H1 (cell line): ENCODE data around the gene VAV2. TPM values are rescaled to one million over a fixed set of nuclear protein-coding genes. Genes with fewer than 3 reads are reported as not detected.
"Not testable (repeated sequence)": the region's sequence is repeated elsewhere in the genome, so short reads cannot be mapped to it uniquely, and the experiment has no call there.

Experiments
- CTCF ChIA-PET: fragments of 300-600 bp; sonication (Branson Sonifier 250); formaldehyde crosslinking; loops from one replicate; lab custom pipeline; 2021; ENCODE audit not compliant: partially characterized antibody; lab: Charles Lee
- POLR2A ChIA-PET: fragments of 300-600 bp; sonication (Branson Sonifier 250); formaldehyde crosslinking; loops from one replicate; lab custom pipeline; 2021; ENCODE audit warnings: inconsistent platforms; ENCODE audit not compliant: partially characterized antibody; lab: Charles Lee
- DNase-seq, 2 experiments: peaks; one replicate each; pipeline versions ENCODE4 v3.0.0 to v3.0.0-alpha.2; 2010 to 2022; ENCODE audit warnings: low spot score in 2 of 2, low read depth in 1 of 2, mixed read lengths in 1 of 2
- FAIRE-seq: peaks from 2 replicates; lab custom pipeline; 2011; peaks lifted over from hg19 to GRCh38; lab: Jason Lieb, UNC
- H2AFZ ChIP-seq: 2 replicates; pipeline ENCODE4 v1.8.1; 2012; ENCODE audit warnings: low read length, inconsistent platforms
- H2AK5ac ChIP-seq: 2 replicates; pipeline ENCODE4 v1.6.1; 2013; ENCODE audit warnings: low read depth, low read length
- H2BK120ac ChIP-seq: replicated peaks from 2 replicates; pipeline ENCODE3; 2013; ENCODE audit warnings: low read depth, low read length, inconsistent platforms
- H2BK12ac ChIP-seq: 2 replicates; pipeline ENCODE4 v1.6.1; 2013; ENCODE audit warnings: low read depth, low read length
- H2BK15ac ChIP-seq: 2 replicates; pipeline ENCODE4 v1.6.1; 2013; ENCODE audit warnings: low read length
- H2BK20ac ChIP-seq: 2 replicates; pipeline ENCODE4 v1.6.1; 2013; ENCODE audit warnings: low read length
- H2BK5ac ChIP-seq: 2 replicates; pipeline ENCODE4 v1.6.1; 2013; ENCODE audit warnings: low read depth, low read length
- H3K14ac ChIP-seq: 2 replicates; pipeline ENCODE4 v1.6.1; 2013; ENCODE audit warnings: inconsistent platforms; ENCODE audit not compliant: insufficient read length
- H3K18ac ChIP-seq: 2 replicates; pipeline ENCODE4 v1.6.1; 2013; ENCODE audit warnings: low read length; ENCODE audit errors: extremely low read depth
- H3K23ac ChIP-seq: 2 replicates; pipeline ENCODE4 v1.6.1; 2013; ENCODE audit warnings: inconsistent platforms; ENCODE audit not compliant: insufficient read length
- H3K23me2 ChIP-seq: 2 replicates; pipeline ENCODE4 v1.6.1; 2013; ENCODE audit warnings: low read depth, low read length
- H3K27ac ChIP-seq: 2 replicates; pipeline ENCODE4 v1.6.1; 2011; ENCODE audit warnings: low read depth, low read length, inconsistent platforms
- H3K27me3 ChIP-seq, 4 experiments: replicated peaks in 1 of 4; 1 replicate in 1 of 4; 2 replicates in 3 of 4; pipeline versions ENCODE4 v1.6.1 to v1.8.1; 2011 to 2013; ENCODE audit warnings: low read length in 3 of 4, mild to moderate bottlenecking in 3 of 4, inconsistent platforms in 2 of 4, mixed read lengths in 2 of 4, moderate library complexity in 1 of 4; ENCODE audit not compliant: control insufficient read depth in 3 of 4, insufficient read depth in 3 of 4; ENCODE audit errors: extremely low read depth in 1 of 4
- H3K36me3 ChIP-seq, 4 experiments: 2 replicates each; pipeline versions ENCODE4 v1.6.1 to v1.8.1; 2011 to 2013; ENCODE audit warnings: mild to moderate bottlenecking in 4 of 4, low read length in 3 of 4, moderate library complexity in 2 of 4, control low read depth in 1 of 4, inconsistent platforms in 1 of 4; ENCODE audit not compliant: insufficient read depth in 4 of 4, control insufficient read depth in 2 of 4
- H3K4ac ChIP-seq: replicated peaks from 2 replicates; pipeline ENCODE3; 2013; ENCODE audit warnings: low read length, low read depth, mixed read lengths, inconsistent platforms; ENCODE audit not compliant: insufficient read length
- H3K4me1 ChIP-seq, 4 experiments: replicated peaks in 1 of 4; 1 replicate in 1 of 4; 2 replicates in 3 of 4; pipeline versions ENCODE4 v1.6.1 to v1.8.1; 2011 to 2013; ENCODE audit warnings: low read length in 3 of 4, inconsistent platforms in 2 of 4, mixed read lengths in 1 of 4; ENCODE audit not compliant: insufficient read depth in 4 of 4, control insufficient read depth in 3 of 4
- H3K4me2 ChIP-seq, 2 experiments: 2 replicates each; pipeline versions ENCODE4 v1.6.1 to v1.8.1; 2011 to 2013; ENCODE audit warnings: low read depth in 2 of 2, low read length in 2 of 2, control low read depth in 1 of 2, inconsistent platforms in 1 of 2, mild to moderate bottlenecking in 1 of 2; ENCODE audit not compliant: insufficient read depth in 1 of 2
- H3K4me3 ChIP-seq, 4 experiments: fragments of 200-600, 300-600 bp in 1 of 4; sonication (generic), shearing (Covaris generic), sonication (Bioruptor Twin) in 1 of 4; 2 replicates each; pipeline versions ENCODE4 v1.5.1 to v1.8.1; 2011 to 2016; ENCODE audit warnings: low read length in 4 of 4, low read depth in 3 of 4, control low read depth in 2 of 4, inconsistent platforms in 2 of 4, mild to moderate bottlenecking in 2 of 4, mixed read lengths in 1 of 4, moderate library complexity in 1 of 4; ENCODE audit not compliant: insufficient read depth in 2 of 4; ENCODE audit errors: extremely low read depth in 1 of 4
- H3K56ac ChIP-seq: replicated peaks from 2 replicates; pipeline ENCODE3; 2013; ENCODE audit warnings: low read depth, mild to moderate bottlenecking, mixed read lengths, low read length, inconsistent platforms; ENCODE audit not compliant: insufficient read length
- H3K79me1 ChIP-seq: 2 replicates; pipeline ENCODE4 v1.6.1; 2013; ENCODE audit warnings: low read depth, low read length, control low read depth
- H3K79me2 ChIP-seq, 2 experiments: 2 replicates each; pipeline versions ENCODE4 v1.6.1 to v1.8.1; 2012 to 2013; ENCODE audit warnings: low read length in 2 of 2, mild to moderate bottlenecking in 2 of 2, inconsistent platforms in 1 of 2; ENCODE audit not compliant: insufficient read depth in 2 of 2, control insufficient read depth in 1 of 2
- H3K9ac ChIP-seq, 4 experiments: replicated peaks in 1 of 4; 1 replicate in 1 of 4; 2 replicates in 3 of 4; pipeline versions ENCODE4 v1.6.1 to v1.8.1; 2011 to 2013; ENCODE audit warnings: low read depth in 3 of 4, low read length in 3 of 4, control low read depth in 2 of 4, mild to moderate bottlenecking in 2 of 4, moderate library complexity in 2 of 4, inconsistent platforms in 1 of 4; ENCODE audit errors: extremely low read depth in 1 of 4
- H3K9me3 ChIP-seq, 2 experiments: 2 replicates each; pipeline versions ENCODE4 v1.6.1 to v1.8.1; 2012 to 2013; ENCODE audit warnings: mild to moderate bottlenecking in 2 of 2, moderate library complexity in 2 of 2, control low read depth in 1 of 2, inconsistent platforms in 1 of 2, low read depth in 1 of 2, low read length in 1 of 2, mixed read lengths in 1 of 2; ENCODE audit not compliant: insufficient read depth in 2 of 2
- H4K20me1 ChIP-seq, 2 experiments: replicated peaks in 1 of 2; 2 replicates each; pipeline versions ENCODE3 to v1.8.1; 2011 to 2013; ENCODE audit warnings: inconsistent platforms in 2 of 2, low read length in 2 of 2, mild to moderate bottlenecking in 1 of 2; ENCODE audit not compliant: insufficient read depth in 2 of 2, control insufficient read depth in 1 of 2
- H4K5ac ChIP-seq: 2 replicates; pipeline ENCODE4 v1.6.1; 2013; ENCODE audit warnings: low read length, low read depth, mixed read lengths, inconsistent platforms; ENCODE audit not compliant: insufficient read length
- H4K8ac ChIP-seq: 2 replicates; pipeline ENCODE4 v1.8.0; 2013; ENCODE audit warnings: mild to moderate bottlenecking, moderate library complexity, low read length, inconsistent platforms; ENCODE audit not compliant: insufficient read depth; ENCODE audit errors: extremely low read depth
- H4K91ac ChIP-seq: replicated peaks from 2 replicates; pipeline ENCODE3; 2013; ENCODE audit warnings: low read length, mixed read lengths, inconsistent platforms; ENCODE audit not compliant: insufficient read length
- RBBP5 ChIP-seq: IDR thresholded peaks from 2 replicates; pipeline ENCODE4 v1.7.1; 2012; ENCODE audit warnings: low read depth, mild to moderate bottlenecking, inconsistent platforms, low read length, moderate library complexity, borderline replicate concordance
- RXRA ChIP-seq: IDR thresholded peaks from 2 replicates; pipeline ENCODE4 v1.6.1; 2011; ENCODE audit warnings: low read depth, mild to moderate bottlenecking, low read length, moderate library complexity; ENCODE audit not compliant: insufficient read depth
- WGBS, 2 experiments: shearing (Covaris generic) in 1 of 2; methylation state at CpG; one replicate each; pipeline versions ENCODE4 v1.1.6 to v1.1.7; 2013 to 2015; ENCODE audit warnings: low lambda C conversion rate in 2 of 2, mixed read lengths in 2 of 2, inconsistent platforms in 1 of 2, low coverage in 1 of 2, missing lambda C conversion rate in 1 of 2; ENCODE audit not compliant: insufficient replicate concordance in 2 of 2, insufficient coverage in 1 of 2, insufficient read length in 1 of 2; ENCODE audit errors: extremely low coverage in 1 of 2, missing lambda C conversion rate in 1 of 2; 5-methylcytosine and 5-hydroxymethylcytosine counted together
- polyA plus RNA-seq, 7 experiments: library from polyadenylated mRNA; depleted of rRNA in 3 of 7; stranded (reverse) in 5 of 7; unstranded in 2 of 7; fragments of >200 nt in 5 of 7; fragments of 200-250 nt in 2 of 7; gene quantifications; 1 replicate in 5 of 7; 2 replicates in 1 of 7; 4 replicates in 1 of 7; pipeline versions ENCODE4 v1.2.1 to v1.2.3, GENCODE V29; 2011 to 2013; ENCODE audit warnings: missing spikeins in 2 of 7, mixed read lengths in 2 of 7
- total RNA-seq: library from RNA; stranded (reverse); fragmentation: NEBNext Ultra II Directional; extraction: Animal tissue kit (Norgen Biotek cat#: 25700); gene quantifications from 2 replicates; pipeline ENCODE4 v1.2.1, GENCODE V29; 2021

VAV2 gene
- total and polyA plus RNA-seq, 2 of the 8 experiments (the other 6 are each of a cell fraction or from before 2014, with no cell fraction given) = 13.6 to 37.6 TPM

DNA sequence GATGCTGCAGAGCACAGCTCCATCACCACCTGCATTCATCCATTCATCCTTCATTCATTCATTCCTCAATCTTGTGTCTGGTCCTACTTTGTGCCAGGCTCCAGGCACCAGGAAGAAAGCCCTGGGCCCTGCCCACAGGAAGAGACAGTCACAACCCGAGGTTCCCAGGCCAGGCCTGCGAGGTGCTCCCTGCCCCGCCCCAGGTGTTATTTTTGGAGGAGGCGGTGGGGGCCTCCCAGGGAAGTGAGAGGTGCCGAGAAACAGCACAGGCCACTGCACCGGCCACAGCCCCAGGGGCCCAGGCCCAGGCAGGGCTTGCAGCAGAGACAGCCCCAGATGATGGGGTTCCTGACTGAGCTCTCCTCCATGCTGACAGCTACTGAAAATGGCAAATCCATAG lies 33.4 kb downstream of the VAV2 start (continued):
- no peak for TF ChIP-seq RXRA
- no peak for TF ChIP-seq RBBP5

DNA sequence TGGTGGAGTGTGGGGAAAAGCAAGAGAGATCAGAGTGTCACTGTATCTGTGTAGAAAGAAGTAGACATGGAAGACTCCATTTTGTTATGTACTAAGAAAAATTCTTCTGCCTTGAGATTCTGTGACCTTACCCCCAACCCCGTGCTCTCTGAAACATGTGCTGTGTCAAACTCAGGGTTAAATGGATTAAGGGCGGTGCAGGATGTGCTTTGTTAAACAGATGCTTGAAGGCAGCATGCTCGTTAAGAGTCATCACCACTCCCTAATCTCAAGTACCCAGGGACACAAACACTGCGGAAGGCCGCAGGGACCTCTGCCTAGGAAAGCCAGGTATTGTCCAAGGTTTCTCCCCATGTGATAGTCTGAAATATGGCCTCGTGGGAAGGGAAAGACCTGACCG lies 34.4 kb downstream of the VAV2 start:
- not testable (repeated sequence) for H3K4ac ChIP-seq, H4K8ac ChIP-seq, H3K23ac ChIP-seq, H4K20me1 ChIP-seq, H3K18ac ChIP-seq, H3K14ac ChIP-seq, H3K9me3 ChIP-seq, DNase-seq, H2AFZ ChIP-seq, H3K4me3 ChIP-seq, H4K5ac ChIP-seq, H3K36me3 ChIP-seq, H2BK15ac ChIP-seq, H3K23me2 ChIP-seq, H2AK5ac ChIP-seq, H3K9ac ChIP-seq, FAIRE-seq, H3K56ac ChIP-seq, H3K27me3 ChIP-seq
- peak overlapping the region in 1 of 2 experiments; percentile 31; a peak in 1 of 4 replicates for H3K4me2 ChIP-seq
- peaks cover 14 to 57% (median 48%) of the 10 kb centered on the region in 4 experiments for H3K4me1 ChIP-seq
- ChIA-PET POLR2A (interaction anchor here (1.2 kb wide), 1 partner anchor 33 kb away, joined by 3 read pairs; no protein-coding TSS in a partner anchor), CTCF (interaction anchor here (1.0 to 2.2 kb wide), 3 partner anchors 8 to 48 kb away, joined by 3 to 5 read pairs (median 4); no protein-coding TSS in a partner anchor)
- H2BK5ac ChIP-seq = peak overlapping the region; percentile 98; the same call in 1 of the 2 replicates
- peaks cover 0 to 68% of the 10 kb centered on the region in 2 experiments; a peak in 2 of 4 replicates for H3K79me2 ChIP-seq
- peak overlapping the region; percentile 98 for H2BK120ac ChIP-seq
- WGBS, 2 experiments = 20% methylated on average over 2 of the region's 7 CpGs; no CpG with 5 or more reads in 1 of the 2 experiments
- peak overlapping the region; percentile 72; the same call in 1 of the 2 replicates for H3K27ac ChIP-seq
- peak overlapping the region; percentile 97; the same call in 1 of the 2 replicates for H2BK12ac ChIP-seq
- H3K79me1 ChIP-seq = peaks cover 21% of the 10 kb centered on the region
- peak overlapping the region; percentile 93; the same call in 1 of the 2 replicates for H2BK20ac ChIP-seq
- peak overlapping the region; percentile 98 for H4K91ac ChIP-seq
